ENCODE results near the gene PIBF1. TPM values are rescaled to one million over a fixed set of nuclear protein-coding genes. Genes with fewer than 3 reads are reported as not detected.

PIBF1 gene
- polyA plus RNA-seq, 3 donors, result 3.3 to 8.0 (median 4.7) TPM

DNA sequence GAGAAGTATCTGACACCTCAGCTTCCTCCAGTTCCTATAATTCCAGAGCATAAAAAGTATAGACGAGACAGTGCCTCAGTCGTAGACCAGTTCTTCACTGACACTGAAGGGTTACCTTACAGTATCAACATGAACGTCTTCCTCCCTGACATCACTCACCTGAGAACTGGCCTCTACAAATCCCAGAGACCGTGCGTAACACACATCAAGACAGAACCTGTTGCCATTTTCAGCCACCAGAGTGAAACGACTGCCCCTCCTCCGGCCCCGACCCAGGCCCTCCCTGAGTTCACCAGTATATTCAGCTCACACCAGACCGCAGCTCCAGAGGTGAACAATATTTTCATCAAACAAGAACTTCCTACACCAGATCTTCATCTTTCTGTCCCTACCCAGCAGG is 279.9 kb downstream of the PIBF1 start:
- Mint-ChIP-seq H3K27ac (no peak overlapping the region), H3K27me3 (ENCODE audit: low read depth in 3 of 3) (peaks cover 36 to 47% (median 46%) of the 10 kb centered on the region in 3 donors), H3K36me3 (peaks cover 17 to 22% of the 10 kb centered on the region in 2 donors), H3K9me3 (peaks cover 0 to 17% (median 2%) of the 10 kb centered on the region in 7 donors), H3K4me3 (no peak overlapping the region), H3K4me1 (peaks cover 23% of the 10 kb centered on the region)
- Histone ChIP-seq H4K20me1 (ENCODE audit: insufficient read depth, low read length) (no peaks in the 10 kb centered on the region), H3K27me3 (ENCODE audit: control insufficient read depth in 2 of 2, insufficient read depth in 2 of 2, low read length in 2 of 2) (peaks cover 38 to 40% of the 10 kb centered on the region in 2 donors), H3K4me2 (replicated peaks; ENCODE audit: extremely low read depth, low read length, poor library complexity, severe bottlenecking) (no peak overlapping the region), H3K9ac (ENCODE audit: insufficient read depth, low read length, poor library complexity, severe bottlenecking) (no peak overlapping the region), H3K9me3 (replicated peaks in 1 of 2; ENCODE audit: control insufficient read depth in 1 of 2, insufficient read depth in 1 of 2, low read length in 2 of 2) (no peaks in the 10 kb centered on the region), H3K27ac (ENCODE audit: low read depth in 1 of 2, low read length in 2 of 2) (no peak overlapping the region), H2AFZ (ENCODE audit: insufficient read depth, low read depth, low read length, poor library complexity, severe bottlenecking) (no peak overlapping the region), H3K4me1 (ENCODE audit: control insufficient read depth in 1 of 2, insufficient read depth in 2 of 2, low read length in 2 of 2) (peaks cover 14 to 33% of the 10 kb centered on the region in 2 donors), H3K4me3 (replicated peaks in 1 of 3; ENCODE audit: low read depth in 2 of 3, low read length in 3 of 3) (no peak overlapping the region), H3K36me3 (replicated peaks in 1 of 2; ENCODE audit: control insufficient read depth in 1 of 2, insufficient read depth in 2 of 2, low read length in 2 of 2) (no peaks in the 10 kb centered on the region), H3K79me2 (ENCODE audit: insufficient read depth, low read length) (no peaks in the 10 kb centered on the region)
- intact Hi-C loops (cut with micrococcal nuclease), result no loop called here
- 92% methylated on average over 9 of the region's 9 CpGs for WGBS (ENCODE audit: insufficient coverage)
- no peak for TF ChIP-seq CTCF (IDR thresholded peaks at IDR 0.05)
- DNase-seq, result no peak

DNA sequence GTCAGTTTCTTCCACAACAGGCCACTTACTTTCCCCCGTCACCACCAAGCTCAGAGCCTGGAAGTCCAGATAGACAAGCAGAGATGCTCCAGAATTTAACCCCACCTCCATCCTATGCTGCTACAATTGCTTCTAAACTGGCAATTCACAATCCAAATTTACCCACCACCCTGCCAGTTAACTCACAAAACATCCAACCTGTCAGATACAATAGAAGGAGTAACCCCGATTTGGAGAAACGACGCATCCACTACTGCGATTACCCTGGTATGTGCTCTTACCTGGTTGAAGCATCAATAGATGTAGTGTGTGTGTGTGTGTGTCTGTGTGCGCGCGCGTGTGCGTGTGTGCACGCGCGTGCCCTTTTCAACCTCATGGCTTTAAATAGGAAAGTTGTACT is 280.5 kb downstream of the PIBF1 start:
- peak overlapping the region in 1 of 2 donors; percentile 11 for H3K4me3 Mint-ChIP-seq

More for the DNA sequence above, 280.5 kb downstream of the PIBF1 start:
- 90% methylated on average over 1 of the region's 13 CpGs for WGBS (ENCODE audit: insufficient coverage)
- peaks cover 32 to 35% of the 10 kb centered on the region in 2 donors for H3K27me3 ChIP-seq (ENCODE audit: control insufficient read depth in 2 of 2, insufficient read depth in 2 of 2, low read length in 2 of 2)
- H3K4me1 ChIP-seq (ENCODE audit: control insufficient read depth in 1 of 2, insufficient read depth in 2 of 2, low read length in 2 of 2), result peaks cover 14 to 33% of the 10 kb centered on the region in 2 donors
- H3K79me2 ChIP-seq (ENCODE audit: insufficient read depth, low read length), result no peaks in the 10 kb centered on the region
- H3K9ac ChIP-seq (ENCODE audit: insufficient read depth, low read length, poor library complexity, severe bottlenecking), result no peak overlapping the region
- intact Hi-C loops (cut with micrococcal nuclease), result no loop called here
- no peak overlapping the region for H3K27ac Mint-ChIP-seq
- no peak for TF ChIP-seq CTCF (IDR thresholded peaks at IDR 0.05)
- no peaks in the 10 kb centered on the region for H3K36me3 ChIP-seq (replicated peaks in 1 of 2; ENCODE audit: control insufficient read depth in 1 of 2, insufficient read depth in 2 of 2, low read length in 2 of 2)
- peaks cover 23% of the 10 kb centered on the region for H3K4me1 Mint-ChIP-seq
- H3K27ac ChIP-seq (ENCODE audit: low read depth in 1 of 2, low read length in 2 of 2), result no peak overlapping the region
- peaks cover 32 to 44% (median 42%) of the 10 kb centered on the region in 3 donors for H3K27me3 Mint-ChIP-seq (ENCODE audit: low read depth in 3 of 3)
- no peak overlapping the region for H3K4me3 ChIP-seq (replicated peaks in 1 of 3; ENCODE audit: low read depth in 2 of 3, low read length in 3 of 3)
- no peaks in the 10 kb centered on the region for H3K9me3 ChIP-seq (replicated peaks in 1 of 2; ENCODE audit: control insufficient read depth in 1 of 2, insufficient read depth in 1 of 2, low read length in 2 of 2)
- peaks cover 0 to 17% (median 2%) of the 10 kb centered on the region in 7 donors for H3K9me3 Mint-ChIP-seq
- H3K4me2 ChIP-seq (replicated peaks; ENCODE audit: extremely low read depth, low read length, poor library complexity, severe bottlenecking), result no peak overlapping the region
- H3K36me3 Mint-ChIP-seq, result peaks cover 18 to 23% of the 10 kb centered on the region in 2 donors
- H2AFZ ChIP-seq (ENCODE audit: insufficient read depth, low read depth, low read length, poor library complexity, severe bottlenecking), result no peak overlapping the region
- no peak for DNase-seq
- H4K20me1 ChIP-seq (ENCODE audit: insufficient read depth, low read length), result no peaks in the 10 kb centered on the region

All from CD14-positive monocyte (primary cell).